Esophagus muscularis mucosa (tissue), 4 donors: ENCODE results near the gene KCTD5.
"Not testable (repeated sequence)": the region's sequence is repeated elsewhere in the genome, so short reads cannot be mapped to it uniquely, and the experiment has no call there.

ENCODE experiments used
- CTCF ChIP-seq, 3 experiments: fragments of 200-600 bp in 2 of 3; fragments of 450-650 bp in 1 of 3; sonication (generic) in 2 of 3; IDR thresholded peaks; one replicate each; pipeline ENCODE4 v1.5.1; 2017 to 2019; ENCODE audit warnings: antibody characterized with exemption in 3 of 3, mild to moderate bottlenecking in 2 of 3, moderate library complexity in 1 of 3
- EP300 ChIP-seq: sonication (generic); formaldehyde crosslinking; IDR thresholded peaks from one replicate; pipeline ENCODE4 v1.6.1; 2017; ENCODE audit warnings: antibody characterized with exemption
- POLR2A ChIP-seq: fragments of 450-650 bp; IDR thresholded peaks from one replicate; pipeline ENCODE4 v1.6.1; 2017; ENCODE audit warnings: antibody characterized with exemption, moderate library complexity, mild to moderate bottlenecking, low read depth
- POLR2AphosphoS5 ChIP-seq, 2 donors: sonication (generic); formaldehyde crosslinking; IDR thresholded peaks; one replicate each; pipeline ENCODE4 v1.6.1; 2017; ENCODE audit warnings: antibody characterized with exemption in 2 of 2

- not testable (repeated sequence) for TF ChIP-seq POLR2A; CTCF (IDR thresholded peaks at IDR 0.05); POLR2AphosphoS5 (IDR thresholded peaks at IDR 0.05); EP300
Observed at GRCh38 chr16:2660014-2660662, 22.2 kb upstream of the KCTD5 start.
